Endothelial cell of umbilical vein (primary cell): ENCODE measurements around the gene TSPOAP1.

Experiments
- POLR2A ChIP-seq: IDR thresholded peaks from 2 replicates; pipeline ENCODE4 v1.6.1; 2012; ENCODE audit warnings: low read depth, mild to moderate bottlenecking, control low read depth, low read length
- TF ChIP-seq, protein P1 (sequence below), 2 donors: IDR thresholded peaks; 1 replicate in 1 of 2; 2 replicates in 1 of 2; pipeline ENCODE4 v1.5.1; 2011; ENCODE audit warnings: low read length in 2 of 2, mild to moderate bottlenecking in 2 of 2, moderate library complexity in 2 of 2, control low read depth in 1 of 2, inconsistent platforms in 1 of 2, low read depth in 1 of 2; ENCODE audit not compliant: insufficient read depth in 1 of 2; ENCODE audit errors: extremely low read depth in 1 of 2

DNA sequence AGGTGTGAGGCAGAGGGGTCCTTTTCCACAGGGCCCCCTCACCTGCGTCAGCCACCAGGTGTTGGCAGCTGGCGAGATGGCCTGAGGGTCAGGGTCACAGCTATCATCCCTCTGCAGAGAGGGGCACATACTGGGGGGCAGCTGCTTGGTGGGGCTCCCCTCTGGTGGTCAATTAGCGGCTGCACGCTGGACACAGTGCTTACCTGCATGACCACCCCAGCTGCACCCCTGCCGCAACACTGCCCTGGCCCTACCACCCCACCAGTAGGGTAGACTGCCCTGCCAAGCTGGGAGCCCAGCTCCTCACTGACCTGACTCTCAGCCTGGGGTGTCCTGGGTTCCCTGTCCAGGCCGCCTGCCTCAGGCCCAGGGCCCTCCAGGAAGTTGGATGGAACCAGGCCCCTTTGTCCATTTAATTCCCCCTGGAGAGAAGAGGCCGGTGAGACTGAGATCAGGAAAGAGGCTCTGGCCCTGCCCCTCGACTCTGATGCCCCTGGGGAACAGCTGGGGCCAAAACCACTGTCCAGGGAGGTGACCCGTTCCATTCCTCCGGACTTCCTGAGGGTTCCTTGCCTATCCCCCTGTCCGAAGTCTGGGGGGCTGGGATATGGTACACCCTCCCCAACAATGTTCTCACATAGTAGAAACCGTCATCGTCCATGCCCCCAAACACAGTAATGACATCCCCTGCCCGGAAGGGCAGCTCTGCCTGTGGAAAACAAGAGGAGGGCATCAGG lies 23.7 kb downstream of the TSPOAP1 start:
- no peak for TF ChIP-seq POLR2A
- TF ChIP-seq, protein P1, sequence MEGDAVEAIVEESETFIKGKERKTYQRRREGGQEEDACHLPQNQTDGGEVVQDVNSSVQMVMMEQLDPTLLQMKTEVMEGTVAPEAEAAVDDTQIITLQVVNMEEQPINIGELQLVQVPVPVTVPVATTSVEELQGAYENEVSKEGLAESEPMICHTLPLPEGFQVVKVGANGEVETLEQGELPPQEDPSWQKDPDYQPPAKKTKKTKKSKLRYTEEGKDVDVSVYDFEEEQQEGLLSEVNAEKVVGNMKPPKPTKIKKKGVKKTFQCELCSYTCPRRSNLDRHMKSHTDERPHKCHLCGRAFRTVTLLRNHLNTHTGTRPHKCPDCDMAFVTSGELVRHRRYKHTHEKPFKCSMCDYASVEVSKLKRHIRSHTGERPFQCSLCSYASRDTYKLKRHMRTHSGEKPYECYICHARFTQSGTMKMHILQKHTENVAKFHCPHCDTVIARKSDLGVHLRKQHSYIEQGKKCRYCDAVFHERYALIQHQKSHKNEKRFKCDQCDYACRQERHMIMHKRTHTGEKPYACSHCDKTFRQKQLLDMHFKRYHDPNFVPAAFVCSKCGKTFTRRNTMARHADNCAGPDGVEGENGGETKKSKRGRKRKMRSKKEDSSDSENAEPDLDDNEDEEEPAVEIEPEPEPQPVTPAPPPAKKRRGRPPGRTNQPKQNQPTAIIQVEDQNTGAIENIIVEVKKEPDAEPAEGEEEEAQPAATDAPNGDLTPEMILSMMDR (IDR thresholded peaks at IDR 0.05; ENCODE audit: extremely low read depth in 1 of 2, insufficient read depth in 1 of 2, low read depth in 1 of 2, low read length in 2 of 2) = no peak
